GM23248 (cell line): Measurements from ENCODE around the gene IL22.

ENCODE experiments used
- EZH2 ChIP-seq: fragments of 200-600 bp; sonication (generic); IDR thresholded peaks from 2 replicates; pipeline ENCODE4 v1.6.1; 2018; ENCODE audit warnings: antibody characterized with exemption, mild to moderate bottlenecking; ENCODE audit not compliant: insufficient read depth, poor library complexity, severe bottlenecking
- EZH2phosphoT487 ChIP-seq: fragments of 200-600 bp; sonication (generic); IDR thresholded peaks from 2 replicates; pipeline ENCODE4 v1.6.1; 2018; ENCODE audit warnings: antibody characterized with exemption, moderate library complexity, mild to moderate bottlenecking, low read depth; ENCODE audit not compliant: insufficient read depth

DNA sequence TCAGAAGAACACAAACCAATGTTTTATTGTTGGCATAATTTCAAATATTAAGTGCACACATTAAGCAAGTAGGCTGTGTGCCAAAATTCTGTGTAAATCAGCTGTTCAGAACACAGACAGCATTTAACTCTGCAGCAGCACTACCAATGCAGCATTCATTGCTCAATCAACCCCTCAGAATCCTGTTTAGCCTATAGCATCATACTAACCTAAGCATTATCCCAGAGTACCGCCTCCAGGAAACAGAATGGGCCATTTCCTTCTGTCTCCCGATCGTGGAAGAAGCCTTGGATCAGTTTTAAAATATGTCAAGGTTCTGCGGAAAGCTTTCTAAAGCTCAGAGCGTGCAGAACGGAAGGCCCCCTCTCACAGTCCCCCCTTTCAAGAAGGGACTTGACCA, 31.1 kb downstream of the IL22 start:
- TF ChIP-seq EZH2phosphoT487 = no peak
- no peak for TF ChIP-seq EZH2
